ENCODE measurements around the gene ASB10.
A peak's percentile ranks its signal among the peaks of the same experiment; 100 is the strongest.

Gene ASB10

DNA sequence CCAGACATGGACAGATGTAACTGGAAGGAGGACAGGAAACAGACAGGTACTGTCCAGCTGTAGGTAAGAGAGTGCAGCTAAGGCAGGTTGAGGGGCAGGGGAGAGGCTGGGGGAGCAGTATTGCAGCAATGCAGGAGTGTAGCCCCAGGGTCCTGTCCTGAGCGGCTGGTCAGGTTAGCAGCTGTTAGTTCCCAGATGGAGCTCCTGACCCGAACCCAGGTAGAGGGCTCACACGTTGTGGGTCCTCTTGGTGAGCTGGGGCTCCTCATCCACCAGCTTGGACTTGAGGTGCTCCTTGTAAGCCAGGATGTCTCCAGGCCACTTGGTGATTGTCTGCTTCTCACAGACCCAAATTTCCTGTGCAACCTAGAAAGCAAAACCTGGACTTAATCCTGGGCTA is 26.8 kb upstream of the ASB10 start:
- Histone ChIP-seq H3K9me3 (replicated peaks in 1 of 11) (no peaks in the 10 kb centered on the region), H3K27ac (no peak overlapping the region), H3K27me3 (no peaks in the 10 kb centered on the region), H4K20me1 (peaks cover 0 to 93% (median 65%) of the 10 kb centered on the region in 11 experiments; a peak in 17 of 22 replicates), H3K9ac (no peak overlapping the region), H3K36me3 (peaks cover 66 to 81% (median 74%) of the 10 kb centered on the region in 11 experiments), H3K4me1 (no peaks in the 10 kb centered on the region), H3K4me3 (no peak overlapping the region), H3K4me2 (no peak overlapping the region)
- TF ChIP-seq Cebpa-rat (IDR thresholded peaks at IDR 0.05) = no peak

GRCh38 chr7:151212626-151213025 is 25.6 kb upstream of the ASB10 start:
- H3K27ac ChIP-seq = no peak overlapping the region
- H3K9ac ChIP-seq = no peak overlapping the region
- H3K36me3 ChIP-seq = peaks cover 54 to 69% (median 62%) of the 10 kb centered on the region in 11 experiments
- H3K4me1 ChIP-seq = peaks cover 0 to 7% (median 5%) of the 10 kb centered on the region in 10 experiments; a peak in 16 of 20 replicates
- H3K4me3 ChIP-seq = no peak overlapping the region
- H4K20me1 ChIP-seq = peaks cover 0 to 84% (median 57%) of the 10 kb centered on the region in 11 experiments; a peak in 17 of 22 replicates
- H3K27me3 ChIP-seq = no peaks in the 10 kb centered on the region
- no peaks in the 10 kb centered on the region for H3K9me3 ChIP-seq (replicated peaks in 1 of 11)
- H3K4me2 ChIP-seq = no peak overlapping the region
- no peak for TF ChIP-seq Cebpa-rat (IDR thresholded peaks at IDR 0.05)

DNA sequence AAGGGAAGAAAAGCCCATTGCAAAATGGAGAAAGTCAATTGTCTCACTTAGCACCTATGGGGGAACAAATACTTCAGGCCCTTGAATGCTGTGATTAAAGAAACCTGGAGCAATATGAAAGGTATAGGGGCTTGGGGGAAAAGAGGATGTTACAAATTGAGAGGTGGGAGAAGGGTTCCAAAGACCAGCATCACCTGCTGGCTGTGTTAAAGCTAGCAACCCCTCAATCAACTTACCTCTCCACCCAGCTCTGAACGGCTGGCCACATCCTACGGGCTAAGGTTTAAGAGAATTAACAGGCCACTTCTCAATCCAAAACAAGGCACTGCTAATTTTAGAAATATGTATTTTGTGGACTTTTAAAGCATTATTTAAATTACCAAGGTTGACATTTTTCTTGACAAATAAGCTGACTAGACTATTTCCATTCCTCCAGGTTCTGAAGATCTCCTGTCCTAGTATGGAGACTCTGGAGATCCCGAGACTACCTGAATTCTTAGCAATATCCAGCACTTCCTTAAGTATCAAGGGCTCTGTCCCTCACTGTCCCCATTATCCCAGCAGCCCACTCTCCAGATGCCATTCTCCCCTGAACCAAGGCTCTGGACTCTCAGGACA is 24.2 kb upstream of the ASB10 start:
- Histone ChIP-seq H3K4me3 (no peak overlapping the region), H3K4me1 (peaks cover 0 to 20% (median 16%) of the 10 kb centered on the region in 10 experiments; a peak in 16 of 20 replicates), H3K4me2 (no peak overlapping the region), H3K36me3 (peaks cover 40 to 56% (median 48%) of the 10 kb centered on the region in 11 experiments), H3K27me3 (peaks cover 0 to 5% (median 0%) of the 10 kb centered on the region in 11 experiments; a peak in 2 of 22 replicates), H4K20me1 (peaks cover 0 to 83% (median 47%) of the 10 kb centered on the region in 11 experiments; a peak in 17 of 22 replicates), H3K9me3 (replicated peaks in 1 of 11) (no peaks in the 10 kb centered on the region), H3K9ac (no peak overlapping the region), H3K27ac (no peak overlapping the region)
- no peak for TF ChIP-seq Cebpa-rat (IDR thresholded peaks at IDR 0.05)

DNA sequence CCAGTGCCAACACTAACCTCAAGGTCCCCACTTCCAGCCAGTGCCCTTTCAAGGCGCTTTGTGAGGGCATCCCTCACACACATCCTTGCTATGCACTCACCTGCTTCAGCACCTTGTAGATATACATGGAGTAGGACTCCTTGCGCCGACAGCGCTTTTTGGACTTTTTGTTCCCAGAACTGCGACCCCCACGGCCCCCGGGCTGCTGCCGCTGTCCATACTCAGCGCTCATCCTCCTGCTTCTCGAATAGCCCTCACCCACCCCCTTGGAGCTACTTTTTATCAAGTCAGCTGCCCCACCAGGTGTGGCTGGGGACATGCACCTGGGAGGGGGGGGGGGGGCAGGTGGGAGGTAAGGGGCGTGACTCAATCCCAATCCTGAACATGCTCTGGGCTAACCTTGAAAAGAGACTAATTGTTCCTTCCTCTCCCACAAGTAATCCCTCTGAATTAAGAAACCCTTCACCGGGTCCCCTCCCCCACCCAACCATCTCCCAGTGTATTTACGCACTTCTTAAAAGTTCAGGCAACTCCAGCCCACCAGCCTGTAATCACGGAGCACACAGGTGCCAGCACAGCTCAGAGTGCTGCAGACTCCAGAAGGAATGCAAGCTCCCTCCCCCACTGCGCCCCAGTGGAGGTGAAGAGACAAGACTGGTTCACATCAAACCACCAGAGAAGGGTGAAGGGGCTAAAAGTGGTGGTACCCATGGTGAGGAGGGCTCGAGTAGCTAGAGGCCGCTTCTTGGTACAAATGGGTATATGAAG is 23.2 kb upstream of the ASB10 start, which contains the start of gene H2BK1:
Gene H2BK1, minus strand, starts transcription at position 402 of the 768 bp plus-strand sequence. Its CDS starts 170 bp downstream, at position 232.
- Histone ChIP-seq H3K4me1 (peaks cover 0 to 24% (median 18%) of the 10 kb centered on the region in 10 experiments; a peak in 16 of 20 replicates), H3K4me3 (no peak within 1 kb of the TSS)
- no peak for TF ChIP-seq Cebpa-rat (IDR thresholded peaks at IDR 0.05)

DNA sequence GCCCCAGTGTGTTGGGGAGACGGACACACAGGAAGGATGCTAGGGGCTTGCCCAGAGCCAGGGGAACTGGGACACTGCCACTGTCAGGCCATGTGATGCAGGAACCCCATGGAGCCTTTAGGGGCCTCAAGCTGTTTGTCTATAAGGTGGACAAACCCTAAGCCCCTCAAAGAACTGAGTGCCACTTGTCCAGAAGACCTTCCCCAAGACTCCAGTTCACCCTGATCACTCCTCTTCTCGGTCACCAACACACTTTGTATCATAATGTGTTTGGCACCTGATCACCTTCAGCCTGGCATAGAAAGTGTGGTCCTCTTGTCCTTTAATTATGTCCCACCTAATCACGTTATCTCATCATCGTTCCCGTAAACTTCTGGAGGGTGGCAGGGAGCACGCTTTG is 22.5 kb upstream of the ASB10 start:
- H3K4me1 ChIP-seq = peaks cover 0 to 24% (median 18%) of the 10 kb centered on the region in 10 experiments; a peak in 16 of 20 replicates
- no peak overlapping the region for H3K9ac ChIP-seq
- H3K9me3 ChIP-seq (replicated peaks in 1 of 11) = no peaks in the 10 kb centered on the region
- H3K36me3 ChIP-seq = peaks cover 23 to 39% (median 31%) of the 10 kb centered on the region in 11 experiments
- no peak overlapping the region for H3K27ac ChIP-seq
- peaks cover 0 to 21% (median 4%) of the 10 kb centered on the region in 11 experiments; a peak in 9 of 22 replicates for H3K27me3 ChIP-seq
- peaks cover 0 to 70% (median 42%) of the 10 kb centered on the region in 11 experiments; a peak in 17 of 22 replicates for H4K20me1 ChIP-seq
- TF ChIP-seq Cebpa-rat (IDR thresholded peaks at IDR 0.05) = no peak
- H3K4me3 ChIP-seq = no peak overlapping the region
- no peak overlapping the region for H3K4me2 ChIP-seq

More for the DNA sequence above, 23.2 kb upstream of the ASB10 start, which contains the start of gene H2BK1:
- H4K20me1 ChIP-seq = peaks cover 0 to 77% (median 43%) of the 10 kb centered on the region in 11 experiments; a peak in 17 of 22 replicates
- no peak within 1 kb of the TSS for H3K4me2 ChIP-seq
- H3K9me3 ChIP-seq (replicated peaks in 1 of 11) = no peaks in the 10 kb centered on the region
- H3K27me3 ChIP-seq = peaks cover 0 to 14% (median 4%) of the 10 kb centered on the region in 11 experiments; a peak in 9 of 22 replicates
- H3K27ac ChIP-seq = no peak within 1 kb of the TSS
- no peak within 1 kb of the TSS for H3K9ac ChIP-seq
- peaks cover 30 to 46% (median 38%) of the 10 kb centered on the region in 11 experiments for H3K36me3 ChIP-seq

DNA sequence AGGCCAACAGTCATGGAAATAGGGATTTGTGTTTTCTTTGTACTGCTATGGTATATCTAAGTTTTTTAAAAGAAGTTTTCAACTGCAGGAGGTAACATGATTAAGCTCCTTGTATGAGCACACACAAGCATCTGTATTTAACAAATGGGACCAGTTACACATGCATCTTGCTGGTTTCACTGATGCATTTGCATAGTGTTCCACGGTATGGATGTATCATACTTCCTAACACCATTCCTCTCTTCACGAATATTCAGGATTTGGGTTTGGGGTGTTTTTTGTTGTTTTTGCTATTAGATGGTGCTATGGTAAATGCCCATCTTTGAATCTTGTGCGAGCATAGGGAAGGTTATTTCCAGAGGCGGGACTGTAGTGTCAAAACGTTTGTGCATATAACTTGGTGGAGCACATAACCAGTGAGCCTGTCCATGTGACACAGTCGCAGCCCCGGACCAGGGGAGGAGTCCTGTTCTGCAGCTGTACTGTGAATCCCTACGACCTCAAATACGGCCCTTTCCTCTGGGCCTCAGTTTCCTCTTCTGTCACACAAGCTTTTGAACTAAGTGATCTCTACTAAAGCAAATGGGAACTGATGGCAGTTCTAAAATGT is 21.3 kb upstream of the ASB10 start:
- no peak for TF ChIP-seq Cebpa-rat (IDR thresholded peaks at IDR 0.05)
- Histone ChIP-seq H4K20me1 (peaks cover 0 to 58% (median 30%) of the 10 kb centered on the region in 11 experiments; a peak in 16 of 22 replicates), H3K4me3 (no peak overlapping the region), H3K4me2 (peak overlapping the region in 8 of 11 experiments; percentile 7 to 70 (median 64); a peak in 9 of 22 replicates), H3K4me1 (peaks cover 0 to 24% (median 18%) of the 10 kb centered on the region in 10 experiments; a peak in 16 of 20 replicates), H3K9ac (no peak overlapping the region), H3K27me3 (peaks cover 0 to 25% (median 6%) of the 10 kb centered on the region in 11 experiments; a peak in 10 of 22 replicates), H3K36me3 (peaks cover 11 to 27% (median 19%) of the 10 kb centered on the region in 11 experiments), H3K27ac (no peak overlapping the region), H3K9me3 (replicated peaks in 1 of 11) (no peaks in the 10 kb centered on the region)

- TF ChIP-seq Cebpa-rat (IDR thresholded peaks at IDR 0.05) = no peak
- peaks cover 0 to 24% (median 18%) of the 10 kb centered on the region in 10 experiments; a peak in 16 of 20 replicates for H3K4me1 ChIP-seq
- H3K9ac ChIP-seq = no peak overlapping the region
- no peak overlapping the region for H3K27ac ChIP-seq
- peaks cover 5 to 21% (median 14%) of the 10 kb centered on the region in 11 experiments; a peak in 21 of 22 replicates for H3K36me3 ChIP-seq
- H3K4me3 ChIP-seq = no peak overlapping the region
- no peaks in the 10 kb centered on the region for H3K9me3 ChIP-seq (replicated peaks in 1 of 11)
- H4K20me1 ChIP-seq = peaks cover 0 to 52% (median 25%) of the 10 kb centered on the region in 11 experiments; a peak in 16 of 22 replicates
- H3K27me3 ChIP-seq = peaks cover 0 to 27% (median 10%) of the 10 kb centered on the region in 11 experiments; a peak in 12 of 22 replicates
- peak overlapping the region in 10 of 11 experiments; percentile 7 to 70 (median 62); a peak in 18 of 22 replicates for H3K4me2 ChIP-seq
These were observed 20.8 kb upstream of the ASB10 start for GRCh38 chr7:151207804-151208203.

GRCh38 chr7:151207315-151207714 is 20.3 kb upstream of the ASB10 start:
- H3K4me3 ChIP-seq = no peak overlapping the region
- H3K4me2 ChIP-seq = peak overlapping the region in 10 of 11 experiments; percentile 7 to 70 (median 62); a peak in 18 of 22 replicates
- H3K9ac ChIP-seq = 0 out of 22 replicates have a peak overlapping the region, but pooled peaks of 1 of the 11 experiments have one; percentile 12
- H3K4me1 ChIP-seq = peaks cover 0 to 24% (median 18%) of the 10 kb centered on the region in 10 experiments; a peak in 16 of 20 replicates
- H3K27ac ChIP-seq = no peak overlapping the region
- peaks cover 0 to 27% (median 14%) of the 10 kb centered on the region in 11 experiments; a peak in 12 of 22 replicates for H3K27me3 ChIP-seq
- peaks cover 0 to 48% (median 20%) of the 10 kb centered on the region in 11 experiments; a peak in 16 of 22 replicates for H4K20me1 ChIP-seq
- H3K36me3 ChIP-seq = peaks cover under 1 to 16% (median 9%) of the 10 kb centered on the region in 11 experiments; a peak in 19 of 22 replicates
- no peaks in the 10 kb centered on the region for H3K9me3 ChIP-seq (replicated peaks in 1 of 11)
- TF ChIP-seq Cebpa-rat (IDR thresholded peaks at IDR 0.05) = no peak

Data from BLaER1 treated with 17β-estradiol and CSF1 and Interleukin-3, amounts not matched to agents 10 nM and 100 nM (cell line).